Measurements from ENCODE around the gene NOL9.

The NOL9 gene

DNA sequence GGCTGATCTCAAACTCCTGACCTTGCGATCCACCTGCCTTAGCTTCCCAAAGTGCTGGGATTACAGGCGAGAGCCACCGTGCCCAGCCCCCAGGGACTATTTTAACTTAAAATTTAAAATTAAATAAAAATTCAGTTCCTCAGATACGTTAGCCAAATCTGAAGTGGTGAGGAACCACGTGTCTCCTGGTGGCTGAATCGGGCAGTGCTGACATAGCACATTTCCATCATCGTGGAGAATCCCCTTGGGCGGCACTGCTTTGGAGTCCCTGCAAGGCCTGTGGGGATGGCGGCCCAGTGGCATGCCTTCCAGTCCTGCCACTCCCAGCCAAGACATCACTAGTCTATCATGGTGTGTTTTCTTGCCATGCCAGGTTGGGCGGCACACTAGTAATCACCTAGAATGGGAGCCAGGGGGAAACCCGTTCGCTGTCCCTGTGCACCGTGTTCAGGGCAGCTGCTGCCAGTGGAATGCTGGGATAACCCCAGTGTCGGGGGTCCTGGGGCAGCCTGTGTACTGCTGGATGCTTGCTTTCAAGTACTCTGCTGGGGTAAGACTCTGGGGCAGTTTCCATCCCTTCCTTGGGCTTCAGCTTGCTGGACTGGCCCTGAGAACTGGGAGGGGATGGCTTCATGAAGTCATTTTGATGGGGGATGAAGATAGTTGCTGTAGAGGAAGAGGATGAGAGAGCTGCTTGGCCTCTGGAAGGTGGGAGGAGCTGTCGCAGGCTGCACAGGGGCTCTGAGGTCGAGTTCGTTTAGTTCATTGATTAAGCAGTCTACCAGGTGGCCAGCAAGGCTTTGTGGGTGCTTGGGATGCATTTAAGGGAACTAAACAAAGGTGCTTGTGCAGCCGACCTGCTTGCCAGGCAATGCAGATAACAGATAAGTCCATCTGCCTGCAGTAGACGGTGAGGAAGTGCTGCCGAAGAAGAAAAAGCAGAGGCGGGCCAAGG lies 30.1 kb upstream of the NOL9 start:
- DNase-seq: no peak
- H3K27me3 Mint-ChIP-seq: no peaks in the 10 kb centered on the region
- H3K4me3 Mint-ChIP-seq: no peak overlapping the region
- peaks cover 59% of the 10 kb centered on the region for H3K36me3 Mint-ChIP-seq (ENCODE audit: low read depth)
- no peaks in the 10 kb centered on the region for H3K9me3 Mint-ChIP-seq
- peaks cover 44% of the 10 kb centered on the region for H3K4me1 Mint-ChIP-seq (ENCODE audit: low read depth)
- peak overlapping the region; percentile 53 for H3K27ac Mint-ChIP-seq

DNA sequence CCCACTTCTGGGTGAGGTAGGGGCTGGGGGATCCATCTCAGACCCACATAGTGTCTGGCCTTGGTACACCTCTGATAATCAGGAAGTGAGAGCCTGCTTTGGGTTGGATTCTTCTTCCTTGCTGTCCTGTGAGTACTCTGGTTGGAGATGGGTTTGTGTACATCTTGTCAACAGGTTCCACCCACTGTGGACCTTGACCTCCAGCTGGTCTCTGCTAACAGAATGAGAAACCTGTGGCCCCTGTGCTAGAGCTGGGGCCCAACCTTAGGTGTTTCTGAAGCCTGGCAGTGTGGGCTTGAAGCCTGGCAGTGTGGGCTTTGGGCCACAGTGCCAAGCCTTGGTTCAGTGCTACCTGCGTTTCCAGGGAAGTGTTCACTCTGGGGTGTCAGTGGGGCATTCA lies 28.1 kb upstream of the NOL9 start:
- peaks cover 44% of the 10 kb centered on the region for H3K4me1 Mint-ChIP-seq (ENCODE audit: low read depth)
- peaks cover 39% of the 10 kb centered on the region for H3K36me3 Mint-ChIP-seq (ENCODE audit: low read depth)
- no peak for DNase-seq
- peak overlapping the region; percentile 92 for H3K4me3 Mint-ChIP-seq
- no peaks in the 10 kb centered on the region for H3K9me3 Mint-ChIP-seq
- H3K27me3 Mint-ChIP-seq: no peaks in the 10 kb centered on the region
- H3K27ac Mint-ChIP-seq: peak overlapping the region; percentile 98

DNA sequence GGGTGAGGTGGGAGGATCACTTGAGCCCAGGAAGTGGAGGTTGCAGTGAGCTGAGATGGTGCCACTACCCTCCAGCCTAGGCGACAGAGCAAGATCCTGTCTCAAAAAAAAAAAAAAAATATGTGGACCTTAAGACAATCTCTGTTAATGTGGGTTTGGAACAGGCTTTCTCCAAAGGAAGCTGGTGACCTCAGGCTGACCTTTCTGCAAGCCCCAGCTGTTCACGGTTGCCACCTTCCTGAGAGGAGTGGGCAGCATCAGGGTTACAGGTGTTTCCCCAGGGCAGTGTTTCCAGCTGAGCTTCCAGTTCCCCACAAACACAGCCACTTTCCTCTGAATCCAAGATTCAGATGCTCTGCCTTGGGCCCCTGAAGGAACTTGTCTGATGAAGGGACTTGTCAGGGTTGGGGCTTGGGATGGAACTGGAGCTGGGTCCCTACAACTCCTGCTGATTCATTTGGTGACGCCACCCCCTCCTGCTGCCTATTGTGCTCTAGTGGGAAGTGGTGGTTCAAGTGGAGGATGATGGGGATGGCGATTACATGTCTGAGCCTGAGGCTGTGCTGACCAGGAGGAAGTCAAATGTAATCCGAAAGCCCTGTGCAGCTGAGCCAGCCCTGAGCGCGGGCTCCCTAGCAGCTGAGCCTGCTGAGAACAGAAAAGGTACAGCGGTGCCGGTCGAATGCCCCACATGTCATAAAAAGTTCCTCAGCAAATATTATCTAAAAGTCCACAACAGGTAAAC lies 27.4 kb upstream of the NOL9 start:
- Mint-ChIP-seq H3K4me1 (ENCODE audit: low read depth) (peaks cover 43% of the 10 kb centered on the region), H3K36me3 (ENCODE audit: low read depth) (peaks cover 34% of the 10 kb centered on the region), H3K27me3 (no peaks in the 10 kb centered on the region), H3K4me3 (peak overlapping the region; percentile 92), H3K9me3 (no peaks in the 10 kb centered on the region), H3K27ac (peak overlapping the region; percentile 98)
- no peak for DNase-seq

DNA sequence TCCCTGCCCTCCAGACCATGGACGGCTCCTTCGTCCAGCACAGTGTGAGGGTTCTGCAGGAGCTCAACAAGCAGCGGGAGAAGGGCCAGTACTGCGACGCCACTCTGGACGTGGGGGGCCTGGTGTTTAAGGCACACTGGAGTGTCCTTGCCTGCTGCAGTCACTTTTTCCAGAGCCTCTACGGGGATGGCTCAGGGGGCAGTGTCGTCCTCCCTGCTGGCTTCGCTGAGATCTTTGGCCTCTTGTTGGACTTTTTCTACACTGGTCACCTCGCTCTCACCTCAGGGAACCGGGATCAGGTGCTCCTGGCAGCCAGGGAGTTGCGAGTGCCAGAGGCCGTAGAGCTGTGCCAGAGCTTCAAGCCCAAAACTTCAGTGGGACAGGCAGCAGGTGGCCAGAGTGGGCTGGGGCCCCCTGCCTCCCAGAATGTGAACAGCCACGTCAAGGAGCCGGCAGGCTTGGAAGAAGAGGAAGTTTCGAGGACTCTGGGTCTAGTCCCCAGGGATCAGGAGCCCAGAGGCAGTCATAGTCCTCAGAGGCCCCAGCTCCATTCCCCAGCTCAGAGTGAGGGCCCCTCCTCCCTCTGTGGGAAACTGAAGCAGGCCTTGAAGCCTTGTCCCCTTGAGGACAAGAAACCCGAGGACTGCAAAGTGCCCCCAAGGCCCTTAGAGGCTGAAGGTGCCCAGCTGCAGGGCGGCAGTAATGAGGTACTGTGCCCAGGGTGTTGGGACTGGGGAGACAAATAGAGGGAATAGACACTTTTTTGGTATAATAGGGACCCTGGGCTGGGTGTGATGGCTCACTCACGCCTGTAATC lies 26.5 kb upstream of the NOL9 start:
- peaks cover 43% of the 10 kb centered on the region for H3K4me1 Mint-ChIP-seq (ENCODE audit: low read depth)
- no peaks in the 10 kb centered on the region for H3K9me3 Mint-ChIP-seq
- peaks cover 32% of the 10 kb centered on the region for H3K36me3 Mint-ChIP-seq (ENCODE audit: low read depth)
- peak overlapping the region; percentile 92 for H3K4me3 Mint-ChIP-seq
- H3K27me3 Mint-ChIP-seq: no peaks in the 10 kb centered on the region
- peak overlapping the region; percentile 98 for H3K27ac Mint-ChIP-seq
- no peak for DNase-seq

DNA sequence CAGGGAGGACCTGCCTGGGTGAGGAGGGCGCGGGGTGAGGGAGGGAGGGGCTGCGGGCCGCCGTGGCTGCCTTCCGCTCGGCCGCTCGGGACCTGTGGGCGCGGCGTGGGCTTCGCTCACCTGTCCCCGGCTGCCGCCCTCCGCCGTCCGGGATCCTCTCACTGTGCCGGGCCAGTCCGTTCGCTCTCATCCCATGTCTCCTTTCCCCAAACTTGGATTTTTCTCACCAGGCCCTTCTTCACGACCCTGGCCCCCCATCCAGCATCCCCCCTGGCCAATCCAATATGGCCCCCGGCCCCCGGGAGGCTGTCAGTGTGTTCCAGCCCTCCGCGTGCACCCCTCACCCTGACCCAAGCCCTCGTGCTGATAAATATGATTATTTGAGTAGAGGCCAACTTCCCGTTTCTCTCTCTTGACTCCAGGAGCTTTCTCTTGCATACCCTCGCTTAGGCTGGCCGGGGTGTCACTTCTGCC lies 25.8 kb upstream of the NOL9 start:
- peaks cover 42% of the 10 kb centered on the region for H3K4me1 Mint-ChIP-seq (ENCODE audit: low read depth)
- no peaks in the 10 kb centered on the region for H3K9me3 Mint-ChIP-seq
- H3K36me3 Mint-ChIP-seq (ENCODE audit: low read depth): peaks cover 32% of the 10 kb centered on the region
- peak overlapping the region; percentile 92 for H3K4me3 Mint-ChIP-seq
- DNase-seq: no peak
- peak overlapping the region; percentile 98 for H3K27ac Mint-ChIP-seq
- H3K27me3 Mint-ChIP-seq: no peaks in the 10 kb centered on the region

DNA sequence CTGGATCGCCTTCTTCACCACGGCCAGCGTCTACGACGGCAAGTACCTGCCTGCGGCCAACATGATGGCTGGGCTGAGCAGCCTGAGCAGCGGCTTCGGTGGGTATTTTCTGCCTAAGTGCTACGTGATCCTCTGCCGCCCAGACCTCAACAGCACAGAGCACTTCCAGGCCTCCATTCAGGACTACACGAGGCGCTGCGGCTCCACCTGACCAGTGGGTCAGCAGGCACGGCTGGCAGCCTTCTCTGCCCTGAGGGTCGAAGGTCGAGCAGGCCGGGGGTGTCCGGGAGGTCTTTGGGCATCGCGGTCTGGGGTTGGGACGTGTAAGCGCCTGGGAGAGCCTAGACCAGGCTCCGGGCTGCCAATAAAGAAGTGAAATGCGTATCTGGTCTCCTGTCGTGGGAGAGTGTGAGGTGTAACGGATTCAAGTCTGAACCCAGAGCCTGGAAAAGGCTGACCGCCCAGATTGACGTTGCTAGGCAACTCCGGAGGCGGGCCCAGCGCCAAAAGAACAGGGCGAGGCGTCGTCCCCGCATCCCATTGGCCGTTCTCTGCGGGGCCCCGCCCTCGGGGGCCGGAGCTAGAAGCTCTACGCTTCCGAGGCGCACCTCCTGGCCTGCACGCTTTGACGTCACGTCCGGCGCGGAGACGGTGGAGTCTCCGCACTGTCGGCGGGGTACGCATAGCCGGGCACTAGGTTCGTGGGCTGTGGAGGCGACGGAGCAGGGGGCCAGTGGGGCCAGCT lies 25.2 kb upstream of the NOL9 start, which contains the start of gene ZBTB48:
Gene ZBTB48 (plus strand): TSS at position 621 of the 745 bp plus-strand sequence. CDS start 616 bp downstream, outside the sequence.
- peak; percentile 96 for DNase-seq
- Mint-ChIP-seq H3K4me3 (peak within 1 kb of the TSS; percentile 92), H3K9me3 (no peaks in the 10 kb centered on the region), H3K27ac (peak within 1 kb of the TSS; percentile 98), H3K36me3 (ENCODE audit: low read depth) (peaks cover 27% of the 10 kb centered on the region), H3K4me1 (ENCODE audit: low read depth) (peaks cover 36% of the 10 kb centered on the region), H3K27me3 (no peaks in the 10 kb centered on the region)

DNA sequence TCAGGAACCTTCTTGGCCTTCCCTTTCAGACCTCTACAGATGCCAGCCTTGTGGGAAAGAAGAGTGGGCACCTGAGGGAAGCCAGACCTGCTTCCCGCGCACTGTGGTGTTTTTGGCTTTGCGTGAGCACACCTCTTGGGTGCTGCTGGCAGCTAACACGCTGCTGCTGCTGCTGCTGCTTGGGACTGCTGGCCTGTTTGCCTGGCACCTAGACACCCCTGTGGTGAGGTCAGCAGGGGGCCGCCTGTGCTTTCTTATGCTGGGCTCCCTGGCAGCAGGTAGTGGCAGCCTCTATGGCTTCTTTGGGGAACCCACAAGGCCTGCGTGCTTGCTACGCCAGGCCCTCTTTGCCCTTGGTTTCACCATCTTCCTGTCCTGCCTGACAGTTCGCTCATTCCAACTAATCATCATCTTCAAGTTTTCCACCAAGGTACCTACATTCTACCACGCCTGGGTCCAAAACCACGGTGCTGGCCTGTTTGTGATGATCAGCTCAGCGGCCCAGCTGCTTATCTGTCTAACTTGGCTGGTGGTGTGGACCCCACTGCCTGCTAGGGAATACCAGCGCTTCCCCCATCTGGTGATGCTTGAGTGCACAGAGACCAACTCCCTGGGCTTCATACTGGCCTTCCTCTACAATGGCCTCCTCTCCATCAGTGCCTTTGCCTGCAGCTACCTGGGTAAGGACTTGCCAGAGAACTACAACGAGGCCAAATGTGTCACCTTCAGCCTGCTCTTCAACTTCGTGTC lies 24.5 kb upstream of the NOL9 start:
- Mint-ChIP-seq H3K27ac (peak overlapping the region; percentile 98), H3K36me3 (ENCODE audit: low read depth) (peaks cover 23% of the 10 kb centered on the region), H3K27me3 (no peaks in the 10 kb centered on the region), H3K4me1 (ENCODE audit: low read depth) (peaks cover 32% of the 10 kb centered on the region), H3K4me3 (peak overlapping the region; percentile 92), H3K9me3 (no peaks in the 10 kb centered on the region)
- DNase-seq: no peak

DNA sequence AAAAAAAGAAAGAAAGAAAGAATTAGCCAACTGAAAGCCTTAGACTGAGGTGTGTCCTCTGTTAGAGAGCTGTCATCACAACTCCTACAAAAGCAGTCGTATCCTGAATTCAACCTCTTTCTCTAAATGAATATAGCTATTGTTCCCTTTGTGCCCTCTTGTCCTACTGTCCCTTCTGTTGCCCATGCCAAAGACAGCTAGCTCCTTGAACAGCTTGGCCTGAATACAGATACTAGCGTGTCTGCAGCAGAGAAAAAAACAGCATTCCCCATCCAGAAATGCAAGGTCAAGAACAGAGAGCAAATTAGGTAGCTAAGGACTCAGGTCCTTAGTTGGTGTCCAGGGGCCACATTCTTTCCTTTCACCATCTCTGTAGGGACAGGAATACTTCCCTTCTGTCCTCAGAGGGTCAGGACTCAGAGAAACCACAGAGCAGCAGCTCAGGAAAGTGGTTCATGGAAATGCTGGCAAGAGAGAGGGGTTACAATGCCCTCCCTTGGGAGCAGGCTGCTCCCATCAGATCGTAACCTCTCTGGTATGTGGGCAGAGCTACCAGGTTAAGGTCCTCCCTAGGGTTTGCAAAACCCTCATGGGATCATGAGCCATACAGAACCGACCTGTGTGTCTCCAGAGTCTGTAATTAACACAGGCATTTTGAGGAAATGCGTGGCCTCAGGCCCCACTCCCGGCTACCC lies 23.7 kb upstream of the NOL9 start:
- Mint-ChIP-seq H3K27ac (no peak overlapping the region), H3K4me1 (ENCODE audit: low read depth) (peaks cover 32% of the 10 kb centered on the region), H3K27me3 (no peaks in the 10 kb centered on the region), H3K36me3 (ENCODE audit: low read depth) (peaks cover 23% of the 10 kb centered on the region), H3K4me3 (no peak overlapping the region), H3K9me3 (no peaks in the 10 kb centered on the region)
- DNase-seq: no peak

DNA sequence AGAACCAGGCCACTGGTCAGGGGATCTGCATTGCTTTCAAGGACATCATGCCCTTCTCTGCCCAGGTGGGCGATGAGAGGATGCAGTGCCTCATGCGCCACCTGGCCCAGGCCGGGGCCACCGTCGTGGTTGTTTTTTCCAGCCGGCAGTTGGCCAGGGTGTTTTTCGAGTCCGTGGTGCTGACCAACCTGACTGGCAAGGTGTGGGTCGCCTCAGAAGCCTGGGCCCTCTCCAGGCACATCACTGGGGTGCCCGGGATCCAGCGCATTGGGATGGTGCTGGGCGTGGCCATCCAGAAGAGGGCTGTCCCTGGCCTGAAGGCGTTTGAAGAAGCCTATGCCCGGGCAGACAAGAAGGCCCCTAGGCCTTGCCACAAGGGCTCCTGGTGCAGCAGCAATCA lies 20.5 kb upstream of the NOL9 start:
- H3K36me3 Mint-ChIP-seq (ENCODE audit: low read depth): peaks cover under 1% of the 10 kb centered on the region
- peaks cover 7% of the 10 kb centered on the region for H3K4me1 Mint-ChIP-seq (ENCODE audit: low read depth)
- H3K4me3 Mint-ChIP-seq: no peak overlapping the region
- DNase-seq: no peak
- no peaks in the 10 kb centered on the region for H3K27me3 Mint-ChIP-seq
- H3K9me3 Mint-ChIP-seq: no peaks in the 10 kb centered on the region
- no peak overlapping the region for H3K27ac Mint-ChIP-seq

DNA sequence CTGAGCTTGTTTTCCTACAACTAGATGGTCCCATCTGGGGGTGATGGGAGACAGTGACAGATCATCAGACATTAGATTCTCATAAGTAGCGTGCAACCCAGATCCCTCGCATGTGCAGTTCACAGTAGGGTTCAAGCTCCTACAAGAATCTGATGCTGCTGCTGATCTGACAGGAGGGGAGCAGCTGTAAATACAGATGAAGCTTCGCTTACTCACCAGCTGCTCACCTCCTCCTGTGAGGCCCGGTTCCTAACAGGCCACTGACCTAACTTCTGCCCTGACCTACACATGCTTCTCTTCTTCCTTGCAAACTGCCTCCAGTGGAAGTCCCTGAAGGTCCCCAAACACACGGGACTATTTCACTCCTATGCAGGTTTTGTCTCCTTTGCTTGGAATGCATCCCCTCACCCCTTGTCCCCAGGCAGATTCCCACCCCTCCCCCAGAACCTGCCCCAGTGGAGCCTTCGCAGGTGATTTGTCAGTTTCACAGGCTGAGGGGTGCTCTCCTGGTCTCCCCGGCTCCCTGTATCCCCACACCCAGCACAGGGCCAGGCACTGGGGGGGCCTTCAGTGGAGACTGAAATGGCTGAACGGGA lies 19.8 kb upstream of the NOL9 start:
- no peak overlapping the region for H3K27ac Mint-ChIP-seq
- H3K36me3 Mint-ChIP-seq (ENCODE audit: low read depth): no peaks in the 10 kb centered on the region

DNA sequence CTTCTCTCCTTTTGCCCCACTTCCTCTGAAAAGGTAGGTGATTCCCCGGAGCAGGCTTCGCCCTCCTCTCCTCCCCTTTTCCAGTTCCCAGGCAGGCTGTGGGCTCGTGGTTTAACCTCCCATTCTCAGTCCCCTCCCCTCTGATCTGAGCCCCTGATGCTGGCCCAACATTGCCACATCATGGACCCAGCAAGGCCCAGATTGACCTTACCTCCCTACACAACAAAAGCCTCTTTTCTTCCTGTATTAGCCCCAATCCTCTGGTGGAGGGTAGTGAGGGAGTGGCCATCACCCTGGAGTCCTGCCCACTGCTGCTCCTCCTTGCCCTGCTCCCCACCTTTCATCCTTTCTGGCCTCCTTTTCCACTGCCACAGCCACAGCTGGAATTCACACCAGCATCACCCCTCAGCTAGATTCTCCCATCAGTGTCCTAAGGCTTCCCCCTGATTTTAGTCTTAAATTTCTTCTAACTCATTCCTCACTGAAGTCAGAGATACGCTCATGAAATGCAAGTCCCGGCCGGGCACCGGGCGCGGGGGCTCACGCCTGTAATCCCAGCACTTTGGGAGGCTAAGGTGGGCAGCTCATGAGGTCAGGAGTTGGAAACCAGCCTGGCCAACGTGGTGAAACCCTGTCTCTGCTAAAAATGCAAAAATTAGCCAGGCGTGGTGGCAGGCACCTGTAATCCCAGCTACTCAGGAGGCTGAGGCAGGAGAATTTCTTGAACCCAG lies 18.5 kb upstream of the NOL9 start:
- DNase-seq: no peak
- H3K4me3 Mint-ChIP-seq: no peak overlapping the region
- no peaks in the 10 kb centered on the region for H3K4me1 Mint-ChIP-seq (ENCODE audit: low read depth)
- peak overlapping the region; percentile 9 for H3K27ac Mint-ChIP-seq
- H3K9me3 Mint-ChIP-seq: no peaks in the 10 kb centered on the region
- no peaks in the 10 kb centered on the region for H3K27me3 Mint-ChIP-seq
- no peaks in the 10 kb centered on the region for H3K36me3 Mint-ChIP-seq (ENCODE audit: low read depth)

More for the DNA sequence above, 19.8 kb upstream of the NOL9 start:
- no peaks in the 10 kb centered on the region for H3K9me3 Mint-ChIP-seq
- no peak overlapping the region for H3K4me3 Mint-ChIP-seq
- H3K27me3 Mint-ChIP-seq: no peaks in the 10 kb centered on the region
- no peak for DNase-seq
- H3K4me1 Mint-ChIP-seq (ENCODE audit: low read depth): peaks cover 1% of the 10 kb centered on the region

DNA sequence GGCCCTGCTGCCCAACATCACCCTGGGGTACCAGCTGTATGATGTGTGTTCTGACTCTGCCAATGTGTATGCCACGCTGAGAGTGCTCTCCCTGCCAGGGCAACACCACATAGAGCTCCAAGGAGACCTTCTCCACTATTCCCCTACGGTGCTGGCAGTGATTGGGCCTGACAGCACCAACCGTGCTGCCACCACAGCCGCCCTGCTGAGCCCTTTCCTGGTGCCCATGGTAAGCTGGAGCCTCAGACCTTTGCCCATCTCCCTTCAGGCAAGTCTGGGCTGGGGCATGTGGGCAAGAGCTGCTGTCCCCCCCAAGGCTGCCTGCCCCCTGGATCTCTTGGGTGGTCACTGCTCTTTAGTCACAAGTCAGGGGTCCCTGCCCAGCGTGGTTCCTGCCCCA lies 16.7 kb upstream of the NOL9 start:
- no peak overlapping the region for H3K4me3 Mint-ChIP-seq
- H3K4me1 Mint-ChIP-seq (ENCODE audit: low read depth): no peaks in the 10 kb centered on the region
- no peaks in the 10 kb centered on the region for H3K36me3 Mint-ChIP-seq (ENCODE audit: low read depth)
- no peak for DNase-seq
- H3K27me3 Mint-ChIP-seq: no peaks in the 10 kb centered on the region
- H3K27ac Mint-ChIP-seq: no peak overlapping the region
- H3K9me3 Mint-ChIP-seq: no peaks in the 10 kb centered on the region

Measured in activated T-cell treated with anti-CD3 and anti-CD28 coated beads, Interleukin-2, amount 50 U/mL, for 24 hours (primary cell).